NCI-H2196 treated with DMSO at 0.1 percent for 48 hours (cell line): Measurements from ENCODE around the gene NSUN2.
A peak's percentile ranks its signal among the peaks of the same experiment; 100 is the strongest.
"Not testable (repeated sequence)": the region's sequence is repeated elsewhere in the genome, so short reads cannot be mapped to it uniquely, and the experiment has no call there.

ENCODE experiments used
- DNase-seq: peaks from one replicate; lab custom pipeline; 2025; ENCODE audit not compliant: unreplicated experiment; lab: John Stamatoyannopoulos, UW

The NSUN2 gene

DNA sequence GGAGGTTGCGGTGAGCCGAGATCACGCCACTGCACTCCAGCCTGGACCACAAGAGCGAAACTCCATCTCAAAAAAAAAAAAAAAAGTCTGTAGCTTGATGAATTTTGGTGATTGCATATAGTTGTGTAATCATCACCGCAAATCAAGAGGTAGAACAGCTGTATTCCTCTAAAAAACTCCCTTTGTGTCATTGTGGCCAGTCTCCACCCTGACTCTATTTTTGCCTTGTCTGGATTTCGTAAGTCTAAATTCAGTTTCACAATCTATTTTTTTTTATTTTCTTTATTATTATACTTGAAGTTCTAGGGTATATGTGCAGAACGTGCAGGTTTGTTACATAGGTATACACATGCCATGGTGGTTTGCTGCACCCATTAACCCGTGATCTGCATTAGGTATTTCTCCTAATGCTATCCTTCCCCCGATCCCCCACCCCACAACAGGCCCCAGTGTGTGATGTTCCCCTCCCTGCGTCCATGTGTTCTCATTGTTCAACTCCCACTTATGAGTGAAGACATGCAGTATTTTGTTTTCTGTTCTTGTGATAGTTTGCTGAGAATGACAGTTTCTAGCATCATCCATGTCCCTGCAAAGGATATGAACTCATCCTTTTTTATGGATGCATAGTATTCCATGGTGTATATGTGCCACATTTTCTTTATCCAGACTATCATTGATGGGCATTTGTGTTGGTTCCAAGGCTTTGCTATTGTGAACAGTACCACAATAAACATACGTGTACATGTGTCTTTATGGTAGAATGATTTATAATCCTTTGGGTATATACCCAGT lies 12.9 kb upstream of the NSUN2 start:
- DNase-seq: not testable (repeated sequence)

DNA sequence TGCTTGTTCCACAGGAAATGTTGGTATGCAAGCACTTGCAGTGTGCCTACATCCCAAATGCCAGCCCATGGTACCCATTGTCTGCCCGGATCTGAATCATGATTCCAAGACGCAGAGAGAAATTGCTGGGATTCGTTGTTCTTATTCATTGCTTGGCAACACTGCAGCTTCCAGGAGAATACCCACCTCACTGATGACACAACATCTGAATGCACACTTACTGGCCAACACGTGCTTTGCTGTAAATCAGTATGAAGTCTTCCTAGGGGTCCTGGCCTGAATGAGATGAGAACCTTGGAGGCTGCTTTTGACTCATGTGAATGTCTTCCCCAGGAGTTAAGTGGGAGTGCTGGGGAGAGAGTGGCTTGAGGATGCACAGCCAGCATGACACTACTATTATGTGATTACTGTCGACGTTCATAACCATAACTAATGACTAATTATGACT lies 12.0 kb upstream of the NSUN2 start:
- DNase-seq: no peak

DNA sequence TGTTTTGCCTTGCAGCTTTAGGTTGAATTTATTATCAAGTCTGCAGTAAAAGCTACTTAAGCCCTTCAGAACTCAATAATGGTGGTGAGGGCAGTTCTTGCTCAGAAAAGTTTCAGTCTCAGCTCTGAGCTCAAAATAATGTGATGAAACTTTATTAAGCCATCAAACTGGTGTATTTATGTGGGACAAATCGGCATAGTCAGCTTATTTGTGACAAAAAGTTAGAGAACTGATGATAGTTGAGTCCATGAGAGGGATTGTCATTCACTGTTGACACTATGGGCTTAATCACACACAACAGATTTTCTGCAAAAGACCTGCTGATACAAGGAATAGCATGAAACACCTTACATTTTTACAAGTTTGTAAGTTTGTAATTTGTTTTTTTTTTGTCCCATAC lies 9.8 kb upstream of the NSUN2 start:
- DNase-seq: no peak

DNA sequence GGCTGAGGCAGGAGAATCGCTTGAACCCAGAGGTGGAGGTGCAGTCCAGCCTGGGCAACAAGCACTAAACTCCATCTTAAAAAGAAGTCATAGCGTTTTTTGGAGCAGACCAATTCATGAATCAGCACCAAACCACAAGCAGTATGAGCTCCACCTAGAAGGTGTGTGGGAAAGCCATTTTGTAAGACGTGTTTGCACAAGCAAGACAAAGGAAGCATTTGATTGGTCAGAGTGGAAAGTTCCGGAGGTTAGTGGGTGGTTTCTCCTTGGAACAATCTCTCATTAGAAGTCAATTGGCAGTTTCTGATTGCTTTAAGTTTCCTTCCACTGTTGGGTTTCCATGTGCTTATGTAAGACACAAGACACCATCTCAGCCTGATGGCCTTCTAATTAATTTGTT lies 5.4 kb upstream of the NSUN2 start:
- DNase-seq: no peak

DNA sequence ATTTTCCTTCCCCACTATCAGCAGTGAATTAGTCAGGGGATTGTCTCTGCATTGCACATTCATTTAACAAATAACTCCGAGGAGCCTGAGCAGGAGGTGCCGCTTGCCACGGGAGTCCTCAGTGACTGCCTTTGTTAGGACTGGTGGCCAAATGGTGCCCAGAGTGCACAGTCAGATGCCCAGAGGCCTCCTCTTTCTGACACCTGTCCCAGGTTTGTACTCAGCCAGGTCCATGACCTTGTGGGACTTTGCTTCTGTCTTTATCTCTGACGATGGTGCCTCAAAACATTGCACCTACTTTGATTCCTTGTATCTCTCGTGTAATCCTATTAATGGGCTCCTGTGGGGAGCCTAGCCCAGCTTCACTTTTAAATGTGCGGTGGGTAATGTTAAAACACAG lies 4.7 kb upstream of the NSUN2 start:
- DNase-seq: no peak

DNA sequence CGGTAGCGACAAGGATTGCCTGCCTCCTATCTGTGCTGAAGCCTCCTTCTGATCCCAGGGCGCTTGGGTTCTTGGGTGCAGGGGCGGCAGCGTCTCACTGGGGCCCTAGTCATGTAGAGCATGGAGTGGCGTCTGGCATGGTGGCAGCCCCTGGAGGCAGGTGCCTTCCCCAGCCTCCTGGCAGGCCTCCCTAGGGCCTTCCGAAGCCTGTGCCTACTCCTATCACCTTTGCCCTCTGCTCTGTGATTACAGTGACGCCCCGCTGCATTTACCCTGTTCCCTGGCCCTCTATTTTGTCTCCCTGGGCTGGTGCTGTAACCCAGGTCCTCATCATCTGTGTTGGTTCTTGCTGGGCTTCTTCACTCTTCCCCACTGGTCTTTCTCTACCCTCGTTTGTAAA lies 4.2 kb upstream of the NSUN2 start:
- no peak for DNase-seq

DNA sequence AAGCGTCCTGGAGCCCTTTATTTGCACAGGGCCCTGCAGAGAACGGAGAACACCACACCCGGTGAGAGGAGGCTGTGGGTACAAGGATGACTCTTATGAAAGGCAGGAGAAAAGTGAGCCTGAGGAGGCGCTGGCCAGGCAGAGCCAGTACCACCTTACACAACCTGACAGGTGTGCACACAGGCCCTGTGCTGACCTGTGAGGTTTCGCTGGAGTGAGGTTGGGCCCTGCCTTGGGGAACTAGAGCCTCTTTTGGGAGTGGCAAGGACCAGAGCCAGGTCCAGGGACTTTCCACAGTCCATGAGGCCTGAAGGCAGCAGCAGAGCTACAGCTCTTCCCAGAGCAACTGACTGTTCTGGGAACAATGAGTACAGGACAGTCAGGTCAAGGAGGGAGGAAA lies 3.4 kb upstream of the NSUN2 start:
- DNase-seq: peak; percentile 67

DNA sequence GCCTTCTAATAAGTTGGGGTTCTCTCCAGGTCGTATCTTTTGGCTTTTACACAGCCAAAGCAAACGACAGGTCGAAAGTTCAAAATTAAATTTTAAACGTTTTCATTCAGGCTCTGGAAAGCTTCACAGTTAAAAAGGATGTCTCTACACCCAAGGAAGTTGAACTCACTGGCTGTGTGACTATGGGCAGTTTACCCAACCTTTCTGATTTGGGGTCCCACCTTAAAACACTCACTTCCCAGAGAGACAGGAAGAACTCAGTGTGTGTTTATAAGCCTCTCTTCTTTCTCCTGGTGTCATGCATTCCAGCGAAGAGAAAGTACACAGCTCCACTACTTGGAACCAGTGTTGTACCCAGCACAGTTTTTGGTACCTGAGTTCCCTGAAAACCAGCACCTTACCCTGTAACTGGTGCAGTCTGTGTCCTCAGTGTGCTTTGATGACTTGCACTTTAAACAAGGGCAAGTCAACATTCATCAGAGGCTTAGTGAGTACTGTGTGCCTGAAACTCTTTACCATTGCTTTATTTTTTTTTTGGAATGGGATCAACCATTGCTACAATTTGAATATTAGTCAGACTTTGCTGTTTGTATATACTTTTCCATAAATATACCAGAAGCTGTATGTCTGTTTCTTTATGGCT lies 2.1 kb upstream of the NSUN2 start:
- DNase-seq: no peak

DNA sequence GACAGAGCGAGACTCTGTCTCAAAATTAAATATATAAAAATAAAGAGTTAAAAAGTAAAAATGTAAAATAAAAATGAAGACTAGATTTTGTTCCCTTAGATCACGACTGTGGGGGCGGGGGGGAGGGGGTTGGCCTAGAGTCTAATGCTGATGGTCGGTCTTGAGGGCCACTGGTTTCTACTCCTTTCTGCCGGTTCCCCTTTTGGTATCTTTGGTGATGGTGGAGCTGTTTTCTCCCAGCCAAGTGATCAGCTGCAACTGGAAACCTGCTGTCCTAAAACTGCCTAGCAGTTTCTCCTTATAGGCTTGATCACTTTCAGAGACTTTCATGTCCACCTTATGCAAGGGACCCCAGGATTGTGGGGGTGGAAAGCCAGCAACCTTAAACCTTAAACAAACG lies 1.5 kb upstream of the NSUN2 start:
- no peak for DNase-seq

DNA sequence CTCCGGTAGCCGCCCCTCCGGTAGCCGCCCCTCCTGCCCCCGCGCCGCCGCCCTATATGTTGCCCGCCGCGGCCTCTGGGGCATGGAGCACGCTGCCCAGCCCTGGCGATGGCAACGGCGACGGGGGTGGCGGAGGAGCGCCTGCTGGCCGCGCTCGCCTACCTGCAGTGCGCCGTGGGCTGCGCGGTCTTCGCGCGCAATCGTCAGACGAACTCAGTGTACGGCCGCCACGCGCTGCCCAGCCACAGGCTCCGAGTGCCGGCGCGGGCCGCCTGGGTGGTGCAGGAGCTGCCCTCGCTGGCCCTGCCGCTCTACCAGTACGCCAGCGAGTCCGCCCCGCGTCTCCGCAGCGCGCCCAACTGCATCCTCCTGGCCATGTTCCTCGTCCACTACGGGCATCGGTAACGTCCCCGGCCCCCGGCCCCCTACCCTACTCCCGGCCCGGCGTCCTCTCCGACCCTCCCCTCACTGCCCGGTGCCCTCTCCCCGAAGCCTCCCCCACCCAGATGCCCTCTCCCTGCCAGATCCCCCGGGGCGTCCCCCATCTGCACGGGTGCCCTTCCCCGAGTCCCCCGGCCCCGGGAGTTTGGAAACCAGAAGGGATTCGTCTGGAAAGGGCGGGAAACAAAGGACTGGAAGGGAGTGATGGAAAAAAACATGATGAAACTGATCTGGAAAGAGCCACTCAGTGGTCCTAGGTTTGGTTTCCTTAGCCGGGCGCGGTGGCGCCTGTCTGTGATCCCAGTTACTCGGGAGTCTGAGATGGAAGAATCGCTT lies 813 bp upstream of the NSUN2 start:
- no peak for DNase-seq

DNA sequence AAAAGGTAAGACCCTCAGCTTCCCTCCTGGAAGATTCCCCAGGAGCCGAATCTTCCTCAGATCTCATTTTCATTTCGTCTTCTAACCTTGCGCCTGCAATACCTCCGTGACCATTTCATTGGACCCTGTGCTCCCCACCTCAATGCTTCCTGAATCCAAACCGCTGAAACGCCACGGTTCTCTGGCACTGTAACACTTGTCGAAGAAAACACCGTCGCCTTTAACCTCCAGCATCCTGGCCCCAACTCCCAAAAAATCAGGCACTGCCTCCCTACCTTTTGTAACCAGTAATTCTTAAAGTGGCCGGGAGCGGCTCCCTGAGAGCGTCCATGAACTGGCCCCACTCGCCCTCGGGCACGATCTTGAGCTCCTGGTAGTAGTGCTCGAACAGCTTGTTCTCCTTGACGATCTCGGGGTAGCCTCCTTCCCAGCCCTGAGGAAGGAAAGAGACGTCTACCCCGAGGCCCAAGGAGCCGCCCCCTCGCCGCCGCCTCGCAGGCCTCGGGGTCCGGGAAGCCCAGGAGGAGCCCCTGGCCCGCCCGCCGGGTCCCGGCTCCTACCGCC lies 438 bp downstream of the NSUN2 start:
- DNase-seq: no peak

DNA sequence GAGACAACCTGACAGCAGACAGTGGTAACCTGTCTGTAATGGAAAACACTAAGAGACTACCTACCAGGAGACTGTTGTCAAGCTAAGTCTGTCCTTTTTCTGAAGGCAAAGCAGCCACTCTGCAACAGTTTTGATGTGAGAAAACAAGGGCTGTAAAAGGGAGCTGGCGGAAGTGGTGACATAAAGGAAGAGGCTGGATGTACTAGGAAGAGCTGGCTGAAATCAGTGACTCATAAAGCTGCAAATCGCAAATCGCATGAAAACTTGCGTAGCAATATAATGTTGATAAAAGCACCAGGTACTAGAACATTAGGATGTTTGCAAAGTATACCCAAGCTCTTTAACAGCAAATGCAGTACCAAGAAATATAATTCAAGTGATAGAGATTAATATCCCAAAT lies 1.4 kb downstream of the NSUN2 start:
- no peak for DNase-seq

DNA sequence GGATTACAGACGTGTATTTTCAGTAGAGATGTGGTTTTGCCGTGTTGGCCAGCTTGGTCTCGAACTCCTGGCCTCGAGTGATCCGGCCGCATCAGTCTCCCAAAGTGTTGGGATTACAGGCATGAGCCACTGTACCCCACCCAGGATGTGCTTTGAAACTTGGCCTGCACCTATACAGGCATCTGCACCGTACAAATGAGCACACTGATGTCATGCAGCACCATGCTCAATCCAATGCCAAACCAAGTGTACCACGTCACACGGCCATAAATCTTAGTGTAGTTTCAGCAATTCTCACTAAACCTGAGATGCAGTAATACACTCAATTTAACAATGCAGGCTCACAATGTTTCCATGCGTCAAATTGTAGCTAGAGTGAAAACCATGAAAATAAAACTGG lies 6.3 kb downstream of the NSUN2 start:
- no peak for DNase-seq

DNA sequence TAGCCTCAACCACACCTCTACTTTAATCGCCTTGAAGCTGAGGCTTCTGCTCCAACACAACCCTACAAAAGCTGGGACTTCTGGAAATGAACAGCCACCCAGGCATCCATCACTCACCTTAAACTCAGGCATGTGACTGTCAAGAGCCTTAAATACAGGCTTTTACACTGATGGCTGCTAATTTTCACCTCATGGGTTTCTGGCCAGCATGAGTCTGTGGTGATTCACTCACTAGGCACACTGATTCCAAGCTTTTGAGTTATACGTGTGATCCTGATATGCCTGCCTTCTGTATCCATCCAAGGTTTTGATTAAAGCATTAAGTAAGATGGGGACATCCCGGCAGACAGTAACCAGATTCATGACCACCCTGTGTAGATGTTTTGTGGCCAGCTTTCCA lies 8.9 kb downstream of the NSUN2 start:
- no peak for DNase-seq

DNA sequence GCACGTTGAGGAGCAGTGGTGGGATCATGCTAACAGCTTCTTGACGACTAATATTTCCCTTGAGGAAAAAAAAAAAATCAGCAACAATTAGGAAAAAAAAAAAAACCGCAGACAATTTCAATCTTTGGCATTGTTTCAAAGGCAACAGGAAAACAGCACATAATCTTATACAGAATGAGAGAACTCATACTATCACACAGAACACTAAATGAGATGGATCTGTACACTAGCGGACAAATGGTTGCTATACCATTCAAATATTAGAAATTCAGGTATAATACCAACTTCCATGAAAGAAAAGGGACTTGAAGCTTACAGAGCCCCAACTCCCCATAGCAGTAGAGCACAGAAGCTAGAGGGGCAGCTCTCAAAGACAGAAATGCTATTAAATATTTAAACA lies 9.6 kb downstream of the NSUN2 start:
- DNase-seq: no peak

DNA sequence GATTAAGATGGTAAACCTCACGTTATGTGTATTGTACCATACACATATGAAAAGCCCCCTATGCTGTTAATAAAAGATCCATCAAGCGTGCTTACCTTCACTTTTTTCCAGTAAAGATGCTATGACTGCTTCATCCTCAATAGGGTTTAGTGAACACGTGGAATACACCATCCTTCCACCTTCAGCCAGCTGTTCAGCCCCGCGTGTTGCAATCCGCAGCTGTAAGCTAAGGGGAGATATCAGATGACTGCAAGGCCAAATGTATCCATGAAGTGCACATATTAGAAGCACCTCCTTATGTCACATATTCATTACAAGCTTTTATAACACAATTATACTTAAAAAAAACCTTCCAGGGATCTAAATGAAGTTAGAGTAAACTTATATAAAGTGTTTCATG lies 16.2 kb downstream of the NSUN2 start:
- DNase-seq: no peak

DNA sequence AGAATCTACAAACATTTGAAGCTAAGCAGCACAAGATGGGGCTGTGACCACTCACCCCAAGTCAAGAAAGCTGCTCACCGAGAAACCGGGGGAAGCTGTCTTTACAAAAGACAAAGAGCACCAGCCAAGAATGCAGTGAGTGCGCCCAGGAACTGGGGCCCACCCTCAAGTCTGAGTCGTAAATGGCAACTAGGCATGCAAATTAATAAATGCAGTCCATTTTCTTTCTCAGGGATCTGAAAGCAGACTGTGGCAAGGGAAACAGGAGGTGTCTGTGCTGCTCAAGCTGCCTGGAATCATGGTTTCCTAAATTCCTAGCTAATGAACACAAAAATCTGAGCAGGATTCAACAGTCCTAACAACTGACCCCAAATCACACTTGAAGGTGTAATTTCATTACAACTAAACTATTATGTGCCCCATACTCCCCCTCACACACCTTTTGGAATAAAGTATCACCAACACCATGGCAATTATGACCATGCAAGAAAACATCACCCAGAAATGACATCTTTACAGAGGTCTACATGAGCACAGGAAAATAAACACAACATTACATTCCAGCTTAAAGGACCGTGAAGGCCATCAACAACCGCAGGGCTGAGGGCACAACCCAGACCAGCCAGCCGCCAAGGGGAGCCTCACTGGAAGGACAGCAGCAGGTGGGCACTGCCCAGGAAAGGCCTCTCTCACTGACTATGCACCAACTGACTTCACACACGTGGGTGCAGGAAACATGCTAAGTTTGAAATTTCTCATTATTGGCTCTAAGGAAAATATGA lies 17.6 kb downstream of the NSUN2 start:
- DNase-seq: no peak

DNA sequence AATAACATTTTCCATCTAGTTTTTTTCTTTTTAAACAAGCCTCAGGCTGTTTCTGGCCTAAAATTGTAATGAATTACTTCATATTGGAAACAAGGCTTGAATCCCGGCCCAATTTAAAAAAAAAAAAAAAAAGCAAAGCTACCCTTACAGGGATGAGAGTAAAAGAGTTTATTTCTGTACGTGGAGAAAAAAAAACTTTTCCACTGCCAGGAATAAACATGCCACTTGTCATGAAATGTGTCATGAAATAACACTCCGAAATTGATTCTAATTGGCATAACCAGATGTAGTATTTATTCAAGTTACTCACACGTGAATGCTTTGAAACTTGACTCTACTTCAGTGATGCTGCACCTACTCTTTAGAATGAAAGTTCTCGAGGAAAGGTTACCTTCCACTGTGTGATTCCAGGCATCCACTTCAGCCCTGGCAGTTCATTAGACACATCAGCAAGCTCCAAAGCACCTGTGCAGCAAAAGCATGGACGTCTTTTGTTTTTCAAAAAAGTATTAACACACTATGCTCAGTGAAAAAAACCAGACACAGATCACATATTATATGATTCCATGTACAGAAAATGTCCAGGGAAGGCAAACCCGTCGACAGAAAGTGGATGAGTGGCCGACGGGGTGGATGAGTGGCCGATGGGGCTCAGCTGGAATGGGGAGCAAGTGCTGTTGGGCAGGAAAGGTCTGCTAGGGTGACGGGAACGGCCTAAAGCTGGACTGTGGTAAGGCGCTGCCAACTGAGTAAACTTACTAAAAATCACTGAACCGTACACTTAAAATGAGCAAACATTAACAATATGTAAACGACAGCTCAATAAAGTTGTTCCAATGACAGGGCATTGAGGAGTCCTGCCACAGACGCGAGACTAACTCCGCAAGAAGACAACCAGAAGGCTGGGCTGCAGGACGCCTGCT lies 21.2 kb downstream of the NSUN2 start:
- no peak for DNase-seq

DNA sequence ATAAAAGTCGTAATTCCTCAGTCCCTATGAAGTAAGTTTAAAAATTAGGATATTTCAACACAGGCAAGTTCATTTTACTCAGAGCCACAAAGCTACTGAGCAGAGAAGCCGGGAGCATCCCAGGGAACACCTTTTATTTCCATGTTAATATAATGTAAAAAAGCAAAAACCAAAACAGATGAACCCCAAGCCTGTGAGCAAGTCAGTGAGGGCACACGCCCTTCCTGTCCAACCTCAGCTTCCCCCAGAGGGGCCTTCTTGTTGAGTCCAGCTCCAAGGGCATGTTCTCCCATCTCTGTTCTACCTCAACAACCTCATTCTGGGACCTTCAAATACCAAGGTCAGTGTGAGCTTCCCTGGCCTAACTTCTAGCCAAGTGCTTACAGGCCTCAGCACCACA lies 24.8 kb downstream of the NSUN2 start:
- DNase-seq: no peak

DNA sequence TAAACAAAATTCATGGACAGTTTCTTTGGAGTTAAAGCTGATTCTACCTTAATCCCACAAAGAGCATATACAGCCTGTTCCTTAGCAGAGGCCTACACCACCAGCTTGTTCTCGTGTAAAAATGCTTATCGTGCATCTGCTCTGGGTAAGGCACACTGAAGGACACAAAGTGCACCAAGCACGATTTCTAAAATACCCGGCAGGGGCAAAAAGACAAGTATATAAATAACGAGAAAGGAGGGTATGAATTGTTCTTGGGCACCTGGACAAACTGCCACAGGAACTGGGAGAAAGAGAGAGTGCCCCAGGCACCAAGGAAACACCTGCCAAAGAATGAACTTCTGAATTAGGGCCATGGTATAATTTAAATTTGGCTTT lies 25.3 kb downstream of the NSUN2 start:
- no peak for DNase-seq
